Activated CD8-positive, alpha-beta memory T cell treated with anti-CD3 and anti-CD28 coated beads for 24 hours (primary cell): ENCODE data around the gene ADIPOR1.
"Not testable (repeated sequence)": the region's sequence is repeated elsewhere in the genome, so short reads cannot be mapped to it uniquely, and the experiment has no call there.

Experiments used
- DNase-seq: peaks from one replicate; pipeline ENCODE4 v3.0.0-alpha.2; 2020

The ADIPOR1 gene

GRCh38 chr1:202936409-202936808, 21.7 kb downstream of the ADIPOR1 start:
- not testable (repeated sequence) for DNase-seq

- no peak for DNase-seq
These were observed 22.3 kb downstream of the ADIPOR1 start for GRCh38 chr1:202935844-202936243.

GRCh38 chr1:202934755-202935154, 23.4 kb downstream of the ADIPOR1 start:
- no peak for DNase-seq

GRCh38 chr1:202932476-202932875, 25.6 kb downstream of the ADIPOR1 start:
- DNase-seq: no peak

- peak; percentile 97 for DNase-seq
These were observed 31.3 kb downstream of the ADIPOR1 start, which contains the start of gene KLHL12 for GRCh38 chr1:202926581-202927491. KLHL12 (minus strand) TSS chr1:202927234; CDS start chr1:202925162, 2,072 bp downstream.

- no peak for DNase-seq
These were observed 34.6 kb downstream of the ADIPOR1 start for GRCh38 chr1:202923533-202923932.

GRCh38 chr1:202919615-202920014, 38.5 kb downstream of the ADIPOR1 start:
- no peak for DNase-seq

GRCh38 chr1:202915146-202915545, 43.0 kb downstream of the ADIPOR1 start:
- DNase-seq: no peak

- not testable (repeated sequence) for DNase-seq
These were observed 45.6 kb downstream of the ADIPOR1 start for GRCh38 chr1:202912476-202912875.

GRCh38 chr1:202909494-202909893, 48.6 kb downstream of the ADIPOR1 start:
- DNase-seq: no peak

- no peak for DNase-seq
These were observed 49.1 kb downstream of the ADIPOR1 start for GRCh38 chr1:202908998-202909397.

GRCh38 chr1:202905331-202905730, 52.8 kb downstream of the ADIPOR1 start:
- DNase-seq: no peak

- DNase-seq: not testable (repeated sequence)
These were observed 54.3 kb downstream of the ADIPOR1 start for GRCh38 chr1:202903808-202904207.

- no peak for DNase-seq
These were observed 56.6 kb downstream of the ADIPOR1 start for GRCh38 chr1:202901555-202901954.

GRCh38 chr1:202892501-202892900, 65.6 kb downstream of the ADIPOR1 start:
- DNase-seq: no peak
